WTC11 (cell line): ENCODE data around the gene TC2N. TPM values are rescaled to one million over a fixed set of nuclear protein-coding genes. Genes with fewer than 3 reads are reported as not detected.

Experiments
- ATAC-seq: fragments of 200-7000 bp; cut with Tn5 transposase; 2 replicates; pipeline ENCODE4 v1.10.0; 2021; ENCODE audit warnings: mild to moderate bottlenecking, moderate library complexity
- CTCF ChIA-PET: fragments of 300-600 bp; sonication (Branson Sonifier 250); formaldehyde crosslinking; loops from one replicate; lab custom pipeline; 2021; ENCODE audit warnings: antibody characterized with exemption; lab: Charles Lee
- POLR2A ChIA-PET: fragments of 350-600 bp; sonication (Branson Sonifier 250); formaldehyde crosslinking; loops from one replicate; lab custom pipeline; 2021; ENCODE audit warnings: antibody characterized with exemption; lab: Charles Lee
- DNase-seq: peaks from one replicate; pipeline ENCODE4 v3.0.0; 2021; ENCODE audit warnings: low spot score
- H3K27ac Mint-ChIP-seq: 2 replicates; pipeline ENCODE4 v1.8.0; 2021; ENCODE audit warnings: mixed read lengths
- H3K27me3 Mint-ChIP-seq: 2 replicates; pipeline ENCODE4 v1.8.0; 2021; ENCODE audit warnings: low read depth, mild to moderate bottlenecking, moderate library complexity, mixed read lengths
- H3K36me3 Mint-ChIP-seq: 2 replicates; pipeline ENCODE4 v1.8.0; 2021; ENCODE audit warnings: mixed read lengths
- H3K4me1 Mint-ChIP-seq: 2 replicates; pipeline ENCODE4 v1.8.0; 2022; ENCODE audit warnings: mixed read lengths
- H3K4me3 Mint-ChIP-seq: 2 replicates; pipeline ENCODE4 v1.8.0; 2021; ENCODE audit warnings: mild to moderate bottlenecking, moderate library complexity, mixed read lengths
- H3K9me3 Mint-ChIP-seq: 2 replicates; pipeline ENCODE4 v1.8.0; 2021; ENCODE audit warnings: mixed read lengths
- CREB1 ChIP-seq: sonication (generic); formaldehyde crosslinking; IDR thresholded peaks from 2 replicates; pipeline ENCODE4 v1.8.0; 2023; ENCODE audit warnings: mild to moderate bottlenecking, missing genetic modification reagents
- CREM ChIP-seq: sonication (generic); formaldehyde crosslinking; IDR thresholded peaks from 2 replicates; pipeline ENCODE4 v1.8.1; 2022; ENCODE audit warnings: mild to moderate bottlenecking, missing genetic modification reagents, moderate library complexity
- FOXK1 ChIP-seq: sonication (generic); formaldehyde crosslinking; IDR thresholded peaks from 2 replicates; pipeline ENCODE4 v1.8.0; 2022; ENCODE audit warnings: mild to moderate bottlenecking, moderate library complexity, missing genetic modification reagents
- HMGA2 ChIP-seq: fragments of 250-450 bp; sonication (Bioruptor Pico); IDR thresholded peaks from 2 replicates; pipeline ENCODE4 v1.4.0; 2021; ENCODE audit warnings: mild to moderate bottlenecking, moderate library complexity
- IRF2 ChIP-seq: sonication (generic); formaldehyde crosslinking; IDR thresholded peaks from 2 replicates; pipeline ENCODE4 v1.8.0; 2022; ENCODE audit warnings: low read depth, missing genetic modification reagents, borderline replicate concordance
- KAT7 ChIP-seq: sonication (generic); formaldehyde crosslinking; IDR thresholded peaks from 2 replicates; pipeline ENCODE4 v1.8.1; 2023; ENCODE audit warnings: missing genetic modification reagents, mild to moderate bottlenecking, borderline replicate concordance
- NR3C1 ChIP-seq: sonication (generic); formaldehyde crosslinking; conservative IDR thresholded peaks from 2 replicates; pipeline ENCODE4 v1.8.1; 2023; ENCODE audit warnings: low read depth, mild to moderate bottlenecking, missing genetic modification reagents
- RELA ChIP-seq: sonication (generic); formaldehyde crosslinking; IDR thresholded peaks from 2 replicates; pipeline ENCODE4 v1.8.1; 2022; ENCODE audit warnings: missing genetic modification reagents, mild to moderate bottlenecking, borderline replicate concordance
- RORB ChIP-seq: fragments of 250-450 bp; sonication (Bioruptor Pico); IDR thresholded peaks from 2 replicates; pipeline ENCODE4 v1.9.0; 2021; ENCODE audit warnings: mild to moderate bottlenecking
- SMAD4 ChIP-seq: sonication (generic); formaldehyde crosslinking; IDR thresholded peaks from 2 replicates; pipeline ENCODE4 v1.8.0; 2022; ENCODE audit warnings: mild to moderate bottlenecking, missing genetic modification reagents
- ZNF121 ChIP-seq: sonication (generic); formaldehyde crosslinking; IDR thresholded peaks from 2 replicates; pipeline ENCODE4 v1.8.0; 2023; ENCODE audit warnings: missing genetic modification reagents
- ZNF232 ChIP-seq: sonication (generic); formaldehyde crosslinking; IDR thresholded peaks from 2 replicates; pipeline ENCODE4 v1.8.0; 2022; ENCODE audit warnings: mild to moderate bottlenecking, missing genetic modification reagents
- ZNF317 ChIP-seq: sonication (generic); formaldehyde crosslinking; IDR thresholded peaks from 2 replicates; pipeline ENCODE4 v1.8.1; 2023; ENCODE audit warnings: low read depth, mild to moderate bottlenecking, moderate library complexity, missing genetic modification reagents, borderline replicate concordance
- total RNA-seq: library from RNA; stranded (reverse); gene quantifications from 3 replicates; pipeline ENCODE4 v1.2.3, GENCODE V29; 2021
- TF ChIP-seq, protein P1 (sequence below): fragments of 200-600 bp; IDR thresholded peaks from 2 replicates; pipeline ENCODE4 v1.8.0; 2022; ENCODE audit warnings: antibody characterized with exemption
- TF ChIP-seq, protein P2 (sequence below): sonication (generic); formaldehyde crosslinking; IDR thresholded peaks from 2 replicates; pipeline ENCODE4 v1.8.1; 2022; ENCODE audit warnings: low read depth, mild to moderate bottlenecking, moderate library complexity, missing genetic modification reagents, borderline replicate concordance
- TF ChIP-seq, protein P3 (sequence below): sonication (generic); formaldehyde crosslinking; IDR thresholded peaks from 2 replicates; pipeline ENCODE4 v1.8.1; 2023; ENCODE audit warnings: mild to moderate bottlenecking, moderate library complexity, missing genetic modification reagents
- TF ChIP-seq, protein P4 (sequence below): sonication (generic); formaldehyde crosslinking; IDR thresholded peaks from 2 replicates; pipeline ENCODE4 v1.8.0; 2022; ENCODE audit warnings: missing genetic modification reagents
- TF ChIP-seq, protein P5 (sequence below): fragments of 250-450 bp; sonication (Bioruptor Pico); IDR thresholded peaks from 2 replicates; pipeline ENCODE4 v1.9.0; 2021; ENCODE audit warnings: mild to moderate bottlenecking
- TF ChIP-seq, protein P6 (sequence below): sonication (generic); formaldehyde crosslinking; IDR thresholded peaks from 2 replicates; pipeline ENCODE4 v1.8.1; 2022; ENCODE audit warnings: low read depth, missing genetic modification reagents, borderline replicate concordance

The TC2N gene
- total RNA-seq, 1 experiment from 2014 or later = 33.0 TPM

DNA sequence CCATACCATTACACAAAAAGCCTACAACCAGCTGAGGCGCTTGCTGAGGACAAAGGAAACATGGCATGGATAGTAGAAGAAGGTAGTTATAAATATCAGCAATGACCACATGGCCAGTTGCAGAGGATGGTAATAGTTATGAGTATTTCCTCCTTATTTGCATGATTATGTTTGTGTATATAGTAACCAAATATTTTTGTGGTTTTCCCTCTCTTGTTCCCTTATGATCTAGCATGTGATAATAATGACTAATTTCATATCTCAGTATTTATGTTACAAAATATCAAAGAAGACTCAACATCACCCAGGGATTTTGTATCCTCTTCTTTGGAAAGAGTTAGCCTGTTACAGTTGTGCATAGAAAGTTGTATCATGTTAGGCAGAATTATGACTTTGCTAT, 122.0 kb downstream of the TC2N start:
- ChIA-PET CTCF (no interaction called here), POLR2A (no interaction called here)
- TF ChIP-seq, protein P1, sequence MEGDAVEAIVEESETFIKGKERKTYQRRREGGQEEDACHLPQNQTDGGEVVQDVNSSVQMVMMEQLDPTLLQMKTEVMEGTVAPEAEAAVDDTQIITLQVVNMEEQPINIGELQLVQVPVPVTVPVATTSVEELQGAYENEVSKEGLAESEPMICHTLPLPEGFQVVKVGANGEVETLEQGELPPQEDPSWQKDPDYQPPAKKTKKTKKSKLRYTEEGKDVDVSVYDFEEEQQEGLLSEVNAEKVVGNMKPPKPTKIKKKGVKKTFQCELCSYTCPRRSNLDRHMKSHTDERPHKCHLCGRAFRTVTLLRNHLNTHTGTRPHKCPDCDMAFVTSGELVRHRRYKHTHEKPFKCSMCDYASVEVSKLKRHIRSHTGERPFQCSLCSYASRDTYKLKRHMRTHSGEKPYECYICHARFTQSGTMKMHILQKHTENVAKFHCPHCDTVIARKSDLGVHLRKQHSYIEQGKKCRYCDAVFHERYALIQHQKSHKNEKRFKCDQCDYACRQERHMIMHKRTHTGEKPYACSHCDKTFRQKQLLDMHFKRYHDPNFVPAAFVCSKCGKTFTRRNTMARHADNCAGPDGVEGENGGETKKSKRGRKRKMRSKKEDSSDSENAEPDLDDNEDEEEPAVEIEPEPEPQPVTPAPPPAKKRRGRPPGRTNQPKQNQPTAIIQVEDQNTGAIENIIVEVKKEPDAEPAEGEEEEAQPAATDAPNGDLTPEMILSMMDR = no peak
- TF ChIP-seq, protein P2, sequence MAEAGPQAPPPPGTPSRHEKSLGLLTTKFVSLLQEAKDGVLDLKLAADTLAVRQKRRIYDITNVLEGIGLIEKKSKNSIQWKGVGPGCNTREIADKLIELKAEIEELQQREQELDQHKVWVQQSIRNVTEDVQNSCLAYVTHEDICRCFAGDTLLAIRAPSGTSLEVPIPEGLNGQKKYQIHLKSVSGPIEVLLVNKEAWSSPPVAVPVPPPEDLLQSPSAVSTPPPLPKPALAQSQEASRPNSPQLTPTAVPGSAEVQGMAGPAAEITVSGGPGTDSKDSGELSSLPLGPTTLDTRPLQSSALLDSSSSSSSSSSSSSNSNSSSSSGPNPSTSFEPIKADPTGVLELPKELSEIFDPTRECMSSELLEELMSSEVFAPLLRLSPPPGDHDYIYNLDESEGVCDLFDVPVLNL (CRISPR knock-in tag) = no peak
- TF ChIP-seq KAT7 (CRISPR knock-in tag) = no peak
- TF ChIP-seq, protein P3, sequence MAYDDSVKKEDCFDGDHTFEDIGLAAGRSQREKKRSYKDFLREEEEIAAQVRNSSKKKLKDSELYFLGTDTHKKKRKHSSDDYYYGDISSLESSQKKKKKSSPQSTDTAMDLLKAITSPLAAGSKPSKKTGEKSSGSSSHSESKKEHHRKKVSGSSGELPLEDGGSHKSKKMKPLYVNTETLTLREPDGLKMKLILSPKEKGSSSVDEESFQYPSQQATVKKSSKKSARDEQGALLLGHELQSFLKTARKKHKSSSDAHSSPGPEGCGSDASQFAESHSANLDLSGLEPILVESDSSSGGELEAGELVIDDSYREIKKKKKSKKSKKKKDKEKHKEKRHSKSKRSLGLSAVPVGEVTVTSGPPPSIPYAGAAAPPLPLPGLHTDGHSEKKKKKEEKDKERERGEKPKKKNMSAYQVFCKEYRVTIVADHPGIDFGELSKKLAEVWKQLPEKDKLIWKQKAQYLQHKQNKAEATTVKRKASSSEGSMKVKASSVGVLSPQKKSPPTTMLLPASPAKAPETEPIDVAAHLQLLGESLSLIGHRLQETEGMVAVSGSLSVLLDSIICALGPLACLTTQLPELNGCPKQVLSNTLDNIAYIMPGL = no peak
- TF ChIP-seq, protein P4, sequence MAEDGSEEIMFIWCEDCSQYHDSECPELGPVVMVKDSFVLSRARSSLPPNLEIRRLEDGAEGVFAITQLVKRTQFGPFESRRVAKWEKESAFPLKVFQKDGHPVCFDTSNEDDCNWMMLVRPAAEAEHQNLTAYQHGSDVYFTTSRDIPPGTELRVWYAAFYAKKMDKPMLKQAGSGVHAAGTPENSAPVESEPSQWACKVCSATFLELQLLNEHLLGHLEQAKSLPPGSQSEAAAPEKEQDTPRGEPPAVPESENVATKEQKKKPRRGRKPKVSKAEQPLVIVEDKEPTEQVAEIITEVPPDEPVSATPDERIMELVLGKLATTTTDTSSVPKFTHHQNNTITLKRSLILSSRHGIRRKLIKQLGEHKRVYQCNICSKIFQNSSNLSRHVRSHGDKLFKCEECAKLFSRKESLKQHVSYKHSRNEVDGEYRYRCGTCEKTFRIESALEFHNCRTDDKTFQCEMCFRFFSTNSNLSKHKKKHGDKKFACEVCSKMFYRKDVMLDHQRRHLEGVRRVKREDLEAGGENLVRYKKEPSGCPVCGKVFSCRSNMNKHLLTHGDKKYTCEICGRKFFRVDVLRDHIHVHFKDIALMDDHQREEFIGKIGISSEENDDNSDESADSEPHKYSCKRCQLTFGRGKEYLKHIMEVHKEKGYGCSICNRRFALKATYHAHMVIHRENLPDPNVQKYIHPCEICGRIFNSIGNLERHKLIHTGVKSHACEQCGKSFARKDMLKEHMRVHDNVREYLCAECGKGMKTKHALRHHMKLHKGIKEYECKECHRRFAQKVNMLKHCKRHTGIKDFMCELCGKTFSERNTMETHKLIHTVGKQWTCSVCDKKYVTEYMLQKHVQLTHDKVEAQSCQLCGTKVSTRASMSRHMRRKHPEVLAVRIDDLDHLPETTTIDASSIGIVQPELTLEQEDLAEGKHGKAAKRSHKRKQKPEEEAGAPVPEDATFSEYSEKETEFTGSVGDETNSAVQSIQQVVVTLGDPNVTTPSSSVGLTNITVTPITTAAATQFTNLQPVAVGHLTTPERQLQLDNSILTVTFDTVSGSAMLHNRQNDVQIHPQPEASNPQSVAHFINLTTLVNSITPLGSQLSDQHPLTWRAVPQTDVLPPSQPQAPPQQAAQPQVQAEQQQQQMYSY = no peak
- no peak for TF ChIP-seq NR3C1
- TF ChIP-seq CREM (CRISPR knock-in tag) = no peak
- no peak for TF ChIP-seq RELA
- TF ChIP-seq, protein P5, sequence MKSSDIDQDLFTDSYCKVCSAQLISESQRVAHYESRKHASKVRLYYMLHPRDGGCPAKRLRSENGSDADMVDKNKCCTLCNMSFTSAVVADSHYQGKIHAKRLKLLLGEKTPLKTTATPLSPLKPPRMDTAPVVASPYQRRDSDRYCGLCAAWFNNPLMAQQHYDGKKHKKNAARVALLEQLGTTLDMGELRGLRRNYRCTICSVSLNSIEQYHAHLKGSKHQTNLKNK = no peak
- TF ChIP-seq FOXK1 = no peak
- no peak for TF ChIP-seq IRF2 (CRISPR knock-in tag)
- TF ChIP-seq ZNF317 (CRISPR knock-in tag) = no peak
- no peak for TF ChIP-seq ZNF121 (CRISPR knock-in tag)
- TF ChIP-seq, protein P6, sequence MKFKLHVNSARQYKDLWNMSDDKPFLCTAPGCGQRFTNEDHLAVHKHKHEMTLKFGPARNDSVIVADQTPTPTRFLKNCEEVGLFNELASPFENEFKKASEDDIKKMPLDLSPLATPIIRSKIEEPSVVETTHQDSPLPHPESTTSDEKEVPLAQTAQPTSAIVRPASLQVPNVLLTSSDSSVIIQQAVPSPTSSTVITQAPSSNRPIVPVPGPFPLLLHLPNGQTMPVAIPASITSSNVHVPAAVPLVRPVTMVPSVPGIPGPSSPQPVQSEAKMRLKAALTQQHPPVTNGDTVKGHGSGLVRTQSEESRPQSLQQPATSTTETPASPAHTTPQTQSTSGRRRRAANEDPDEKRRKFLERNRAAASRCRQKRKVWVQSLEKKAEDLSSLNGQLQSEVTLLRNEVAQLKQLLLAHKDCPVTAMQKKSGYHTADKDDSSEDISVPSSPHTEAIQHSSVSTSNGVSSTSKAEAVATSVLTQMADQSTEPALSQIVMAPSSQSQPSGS = no peak
- TF ChIP-seq ZNF232 = no peak
- no peak for TF ChIP-seq RORB (CRISPR knock-in tag)
- TF ChIP-seq CREB1 (CRISPR knock-in tag) = no peak
- no peak for TF ChIP-seq SMAD4 (CRISPR knock-in tag)
- TF ChIP-seq HMGA2 (CRISPR knock-in tag) = no peak
- DNase-seq (no peak), ATAC-seq (no peak)
- Mint-ChIP-seq H3K4me3 (no peak overlapping the region), H3K4me1 (no peaks in the 10 kb centered on the region), H3K9me3 (no peaks in the 10 kb centered on the region), H3K36me3 (no peaks in the 10 kb centered on the region), H3K27me3 (no peaks in the 10 kb centered on the region), H3K27ac (no peak overlapping the region)
